NCI-H1105 (cell line): ENCODE results near the gene GRAMD4.

Source experiments
- DNase-seq: peaks from one replicate; lab custom pipeline; 2025; lab: John Stamatoyannopoulos, UW

Gene GRAMD4, protein sequence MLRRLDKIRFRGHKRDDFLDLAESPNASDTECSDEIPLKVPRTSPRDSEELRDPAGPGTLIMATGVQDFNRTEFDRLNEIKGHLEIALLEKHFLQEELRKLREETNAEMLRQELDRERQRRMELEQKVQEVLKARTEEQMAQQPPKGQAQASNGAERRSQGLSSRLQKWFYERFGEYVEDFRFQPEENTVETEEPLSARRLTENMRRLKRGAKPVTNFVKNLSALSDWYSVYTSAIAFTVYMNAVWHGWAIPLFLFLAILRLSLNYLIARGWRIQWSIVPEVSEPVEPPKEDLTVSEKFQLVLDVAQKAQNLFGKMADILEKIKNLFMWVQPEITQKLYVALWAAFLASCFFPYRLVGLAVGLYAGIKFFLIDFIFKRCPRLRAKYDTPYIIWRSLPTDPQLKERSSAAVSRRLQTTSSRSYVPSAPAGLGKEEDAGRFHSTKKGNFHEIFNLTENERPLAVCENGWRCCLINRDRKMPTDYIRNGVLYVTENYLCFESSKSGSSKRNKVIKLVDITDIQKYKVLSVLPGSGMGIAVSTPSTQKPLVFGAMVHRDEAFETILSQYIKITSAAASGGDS

DNA sequence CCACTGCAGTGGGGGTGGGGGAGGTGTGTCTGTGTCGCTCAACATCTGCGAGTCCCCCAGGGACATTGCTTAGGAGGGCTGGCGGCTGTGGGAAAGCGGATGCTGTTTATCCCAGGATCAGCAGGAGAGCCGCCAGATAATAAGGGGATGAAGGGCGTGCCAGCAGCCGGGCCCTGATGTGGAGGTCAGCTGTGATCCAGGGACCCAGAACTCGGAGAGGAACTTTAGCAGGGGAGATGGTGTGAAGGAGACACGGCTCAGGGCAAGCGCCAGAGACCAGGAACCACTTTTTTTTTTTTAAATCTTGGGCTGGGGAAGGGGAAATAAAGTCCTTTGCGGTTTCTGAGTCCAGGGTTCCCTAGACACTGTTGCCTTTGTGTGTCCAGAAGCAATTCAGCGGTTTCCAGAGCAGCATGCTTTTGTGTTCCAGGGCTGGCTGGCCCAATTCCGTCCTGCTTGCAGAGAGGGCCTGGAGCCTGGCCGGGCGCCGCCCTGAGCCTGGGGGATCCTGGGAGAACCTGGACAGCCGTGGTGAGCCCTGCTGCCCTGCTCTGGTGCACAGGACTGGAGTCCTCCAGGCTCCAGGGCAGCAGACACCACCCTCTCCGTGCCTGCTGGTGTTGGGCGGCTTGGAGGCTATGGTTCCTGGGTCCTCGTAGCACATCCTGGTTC, at the start of gene GRAMD4:
GRAMD4 (plus strand) TSS at position 557 of the 672 bp plus-strand sequence. CDS start 6,414 bp downstream, outside the sequence.
- DNase-seq, result peak; percentile 34

DNA sequence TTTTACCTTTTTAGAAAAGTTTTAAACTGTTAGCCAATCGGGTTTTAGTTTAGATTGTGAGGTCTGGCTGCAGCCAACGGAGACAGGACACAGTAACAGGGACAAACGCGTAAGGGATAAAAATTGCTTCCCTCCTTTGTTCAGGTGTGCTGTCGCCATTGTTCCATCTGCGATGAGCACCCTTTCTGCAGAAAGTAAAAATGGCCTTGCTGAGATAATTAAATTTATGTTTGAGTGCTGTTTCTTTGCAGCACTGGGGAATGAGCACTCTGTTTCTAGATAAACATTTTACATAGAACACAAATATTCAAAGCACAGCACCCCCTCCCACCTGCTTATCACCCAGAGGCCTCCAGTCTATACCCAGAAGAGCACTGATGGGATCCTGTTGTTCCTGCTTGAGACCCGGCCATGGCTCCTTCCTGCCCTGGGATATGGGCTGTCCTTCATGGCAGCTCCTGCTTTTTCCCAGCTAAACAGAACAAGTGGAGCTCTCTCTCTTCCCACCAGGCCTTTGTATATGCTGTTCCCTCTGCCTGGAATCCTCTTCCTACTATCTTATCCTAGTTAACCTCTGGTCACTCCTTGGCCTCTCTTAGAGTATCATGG, 48.4 kb upstream of the GRAMD4 start:
- DNase-seq, result no peak

DNA sequence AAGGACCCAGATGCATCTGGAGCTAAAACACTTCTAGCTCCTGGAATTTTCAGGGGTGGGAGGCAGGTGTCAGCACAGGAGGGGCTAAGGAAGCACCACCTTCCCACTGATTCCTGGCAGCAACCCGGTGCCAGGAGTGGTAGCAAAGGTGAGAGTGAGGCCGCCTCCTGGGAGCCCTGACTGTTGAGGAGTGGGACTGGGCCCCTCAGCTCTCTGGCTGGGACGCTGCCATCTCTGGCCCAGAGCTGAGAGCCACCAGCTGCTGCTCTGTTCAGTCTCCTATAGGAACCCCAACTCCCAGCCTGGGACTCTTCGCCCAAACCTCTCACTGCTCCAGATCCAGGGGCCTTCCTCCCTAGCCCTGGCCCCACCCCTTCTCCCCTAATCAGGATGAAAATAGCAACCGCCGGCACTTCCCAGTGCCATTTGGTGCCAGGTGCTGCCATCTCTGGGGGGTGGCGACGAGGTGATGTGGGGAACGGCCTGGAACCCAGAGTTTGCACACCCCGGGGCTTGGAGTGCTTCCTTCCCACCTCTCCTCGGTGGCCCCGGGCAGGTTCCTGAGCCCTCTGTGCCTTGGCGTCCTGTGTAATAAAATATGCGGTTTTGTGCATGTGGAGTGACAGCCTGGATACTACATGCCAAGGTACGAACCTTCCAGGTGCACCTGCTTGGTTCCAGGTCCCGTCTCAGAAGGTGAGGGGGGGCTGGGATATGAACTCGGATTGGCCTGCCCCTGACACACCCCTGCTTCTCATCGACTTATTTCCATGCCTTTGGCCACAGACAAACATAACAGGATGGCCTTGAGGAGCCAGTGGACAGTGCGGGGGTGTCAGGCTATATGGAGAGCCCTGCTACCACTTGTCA, 47.0 kb upstream of the GRAMD4 start:
- no peak for DNase-seq

DNA sequence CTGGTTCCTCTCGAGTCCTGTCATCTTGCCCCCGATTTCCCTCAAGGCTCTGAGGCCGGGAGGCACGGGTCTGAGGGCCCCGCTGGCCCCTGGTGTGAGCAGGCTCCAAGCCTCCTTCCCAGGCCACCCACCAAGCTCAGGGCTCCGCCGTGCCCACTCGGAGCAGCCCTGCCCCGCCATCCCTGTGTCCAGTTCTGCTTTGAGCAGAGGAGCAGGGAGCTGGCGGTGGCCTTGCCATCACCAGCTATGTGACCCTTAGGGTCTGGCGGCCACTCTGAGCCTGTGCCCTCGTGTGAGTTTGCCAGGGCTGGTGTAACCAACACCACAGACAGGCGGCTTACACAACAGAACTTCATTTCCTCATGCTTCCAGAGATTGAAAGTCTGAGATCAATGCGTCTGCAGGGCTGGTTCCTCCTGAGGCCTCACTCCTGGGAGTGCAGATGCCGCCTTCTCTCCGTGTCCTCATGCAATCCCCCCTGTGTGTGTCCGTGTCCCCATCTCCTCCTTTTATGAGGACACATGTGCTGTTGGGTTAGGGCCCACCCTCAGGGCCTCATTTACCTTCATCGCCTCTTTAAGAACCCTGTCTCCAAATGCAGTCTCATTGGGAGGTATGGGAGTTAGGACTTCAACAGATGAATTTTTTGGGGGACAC, 46.3 kb upstream of the GRAMD4 start:
- no peak for DNase-seq

DNA sequence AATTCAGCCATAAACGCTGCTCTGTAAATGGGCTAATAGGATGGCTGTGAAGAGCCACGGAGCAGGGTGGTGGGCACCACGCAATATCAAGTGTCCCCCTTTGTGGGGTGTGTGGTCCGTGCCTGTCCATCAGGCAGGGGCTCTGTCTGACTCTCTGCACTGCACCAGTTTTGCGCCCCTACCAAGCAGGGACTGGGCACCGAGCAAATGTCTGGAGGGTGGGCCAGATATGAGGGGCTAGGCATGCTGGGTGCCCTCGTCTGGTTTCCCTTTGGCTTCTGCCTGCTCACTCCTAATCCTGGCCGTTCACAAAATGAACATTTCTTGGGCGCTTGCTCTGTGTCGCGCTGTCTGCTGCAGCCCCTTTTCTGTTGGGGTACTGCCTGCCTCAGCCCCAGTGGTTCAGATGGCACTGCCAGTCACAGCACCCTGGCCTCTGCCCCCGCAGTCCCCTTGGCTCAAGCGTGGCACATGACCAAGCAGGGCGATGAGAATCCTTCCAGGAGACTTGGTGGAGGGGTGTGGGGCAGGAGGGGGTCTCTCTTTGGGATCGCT, 45.7 kb upstream of the GRAMD4 start:
- DNase-seq, result no peak

DNA sequence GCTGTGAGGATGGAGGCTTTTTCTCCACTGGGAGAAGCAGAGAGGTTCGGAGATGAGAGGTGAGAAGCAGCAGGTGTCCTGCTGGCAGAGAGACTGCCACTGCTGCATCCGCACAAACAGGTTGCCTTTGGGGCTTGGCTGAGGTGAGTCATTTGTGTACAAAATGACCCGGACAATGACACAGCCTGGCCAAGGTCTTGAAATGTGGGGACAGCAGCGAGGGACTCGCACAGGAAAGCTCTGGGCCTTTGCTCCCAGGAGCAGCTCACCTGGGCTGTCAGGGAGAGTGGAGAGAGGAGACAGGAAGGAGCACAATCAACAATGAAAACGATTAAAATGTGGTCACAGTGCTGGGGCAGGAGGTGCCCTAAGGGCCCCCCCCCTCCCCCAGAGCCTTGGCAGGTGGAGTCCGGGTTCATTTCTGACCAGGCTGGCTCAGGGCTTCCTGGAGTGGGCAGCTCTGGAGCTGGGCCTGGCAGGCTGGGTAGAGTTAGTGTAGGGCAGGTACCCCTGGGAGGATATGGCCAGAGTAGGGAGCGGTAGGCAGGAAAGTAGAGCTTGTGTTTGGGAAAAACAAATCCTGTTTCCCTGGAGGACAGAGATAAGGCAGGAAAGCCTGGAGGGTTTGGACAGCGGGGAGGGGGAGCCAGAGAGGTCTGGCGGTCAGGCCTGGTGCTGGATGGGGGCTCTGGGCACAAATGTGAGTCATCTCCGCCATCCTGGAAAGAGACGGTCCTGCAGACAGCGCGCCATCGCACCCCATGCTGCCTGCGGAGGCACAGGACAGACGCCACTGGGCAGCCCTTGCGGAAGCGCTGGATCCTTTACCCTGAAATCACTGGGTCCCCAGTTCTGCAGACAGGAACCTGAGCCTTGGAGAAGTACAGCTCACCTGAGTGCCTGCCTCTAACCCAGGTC, 44.9 kb upstream of the GRAMD4 start:
- no peak for DNase-seq

DNA sequence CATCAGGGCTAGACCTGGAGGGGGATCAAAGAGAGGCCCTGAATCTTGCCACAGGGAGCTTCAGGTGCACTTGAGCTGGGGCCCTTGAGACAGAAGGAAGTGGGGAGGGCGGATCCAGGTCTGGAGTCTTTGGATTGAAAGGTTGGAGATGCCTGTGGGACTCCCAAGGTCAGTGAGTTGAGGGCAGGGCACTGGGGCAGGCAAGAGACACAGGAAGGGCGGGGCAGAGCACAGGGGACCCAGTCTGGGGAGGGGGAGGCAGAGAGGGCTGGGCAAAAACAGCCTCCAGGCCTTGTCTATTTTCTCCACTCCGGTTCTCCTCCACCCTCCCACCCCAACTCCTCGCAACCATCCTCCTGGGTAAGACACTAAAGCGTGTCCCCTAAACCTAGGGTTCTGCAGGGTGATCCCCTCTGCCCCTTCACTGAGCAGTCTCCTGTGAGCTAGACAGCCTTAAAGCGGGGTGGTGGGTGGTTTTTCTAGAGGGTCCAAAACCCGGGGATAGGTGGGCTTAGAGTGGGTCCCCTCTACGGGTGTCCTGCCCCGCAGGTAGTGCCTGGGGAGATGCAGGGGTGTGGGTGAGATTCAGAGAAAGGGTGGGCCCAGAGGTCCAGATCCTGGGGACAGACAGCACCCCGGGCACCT, 44.2 kb upstream of the GRAMD4 start:
- DNase-seq, result no peak

DNA sequence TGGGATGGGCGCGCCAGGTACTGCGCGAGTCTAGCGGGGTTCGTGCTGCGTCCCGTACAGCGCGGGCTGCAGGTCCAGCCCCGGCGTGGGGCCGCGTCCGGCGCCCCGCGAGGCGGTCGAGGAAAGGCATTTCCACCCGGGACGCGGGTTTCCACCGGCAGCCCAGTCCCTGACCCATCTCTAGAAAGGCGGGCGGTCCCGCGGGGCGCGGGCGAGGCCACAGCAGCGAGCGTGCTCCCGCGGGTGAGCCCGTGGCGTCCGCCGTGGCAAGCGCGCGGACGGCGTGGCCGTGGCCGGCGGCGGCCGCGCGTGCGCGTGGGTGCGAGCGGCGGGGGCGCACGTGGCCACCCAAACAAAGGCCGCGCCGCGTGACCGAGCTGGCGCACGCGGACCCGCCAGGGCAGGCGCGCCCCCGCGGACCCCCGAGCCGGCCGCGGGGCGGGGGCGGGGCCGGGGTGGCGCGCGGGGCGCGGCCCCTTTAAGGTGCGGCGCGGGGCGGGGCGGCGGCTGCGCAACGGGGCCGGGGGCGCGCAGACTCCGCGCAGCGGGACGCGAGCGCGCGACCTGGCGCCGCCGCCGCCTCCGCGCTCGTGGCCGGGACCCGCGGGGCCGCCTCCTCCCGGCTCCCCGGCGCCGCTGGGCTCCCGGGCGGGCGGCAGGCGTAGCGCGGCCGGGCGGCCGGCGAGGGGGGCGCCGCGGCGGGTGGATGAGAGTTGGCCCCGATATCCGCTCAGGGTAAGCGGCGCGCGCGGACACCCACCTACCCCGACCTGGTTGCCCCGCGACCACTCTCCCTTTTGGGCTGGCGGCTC, 43.4 kb upstream of the GRAMD4 start:
- peak; percentile 26 for DNase-seq

DNA sequence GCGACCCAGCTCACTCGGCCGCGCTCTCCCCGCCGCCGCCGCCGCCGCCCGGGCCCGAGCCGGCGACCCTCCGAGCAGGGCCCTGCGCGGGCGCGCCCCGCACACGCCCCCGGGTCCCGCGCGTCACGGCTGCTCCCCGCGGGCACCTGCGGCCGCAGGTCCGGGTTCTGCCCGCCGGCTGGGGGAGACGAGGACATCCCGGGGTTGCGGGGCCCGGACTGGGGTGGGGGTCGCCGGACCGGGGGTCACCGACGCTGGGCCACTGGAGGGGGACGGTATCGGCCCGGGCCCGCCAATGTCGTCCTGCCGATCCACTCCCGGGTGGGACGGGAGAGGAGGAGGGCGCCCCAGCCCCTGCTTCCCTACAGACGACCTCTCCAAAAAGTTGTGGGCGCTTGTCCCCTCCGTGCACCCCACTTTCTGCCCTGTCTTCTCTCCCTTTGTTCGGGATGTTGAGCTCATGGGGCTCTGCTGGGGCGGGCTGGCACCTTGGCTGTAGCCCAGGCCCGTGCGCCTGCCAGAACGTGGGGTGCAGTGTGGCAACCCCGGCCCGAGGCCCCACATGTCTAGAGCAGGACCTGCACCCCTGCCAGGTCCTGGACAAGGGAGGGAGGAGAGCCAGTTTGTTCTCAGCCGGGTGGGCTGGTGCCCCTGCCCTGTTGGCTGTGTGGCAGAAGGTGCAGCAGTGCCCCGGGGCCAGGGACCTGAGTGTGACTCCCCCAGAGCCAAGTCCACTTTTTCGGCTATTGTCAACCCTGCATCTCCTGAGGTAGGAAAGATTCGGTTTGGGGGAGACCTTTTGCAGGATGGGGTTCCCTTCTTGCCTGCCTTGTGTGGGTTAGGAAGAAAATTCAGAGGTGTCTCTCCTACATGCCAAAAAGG, 42.6 kb upstream of the GRAMD4 start:
- no peak for DNase-seq

DNA sequence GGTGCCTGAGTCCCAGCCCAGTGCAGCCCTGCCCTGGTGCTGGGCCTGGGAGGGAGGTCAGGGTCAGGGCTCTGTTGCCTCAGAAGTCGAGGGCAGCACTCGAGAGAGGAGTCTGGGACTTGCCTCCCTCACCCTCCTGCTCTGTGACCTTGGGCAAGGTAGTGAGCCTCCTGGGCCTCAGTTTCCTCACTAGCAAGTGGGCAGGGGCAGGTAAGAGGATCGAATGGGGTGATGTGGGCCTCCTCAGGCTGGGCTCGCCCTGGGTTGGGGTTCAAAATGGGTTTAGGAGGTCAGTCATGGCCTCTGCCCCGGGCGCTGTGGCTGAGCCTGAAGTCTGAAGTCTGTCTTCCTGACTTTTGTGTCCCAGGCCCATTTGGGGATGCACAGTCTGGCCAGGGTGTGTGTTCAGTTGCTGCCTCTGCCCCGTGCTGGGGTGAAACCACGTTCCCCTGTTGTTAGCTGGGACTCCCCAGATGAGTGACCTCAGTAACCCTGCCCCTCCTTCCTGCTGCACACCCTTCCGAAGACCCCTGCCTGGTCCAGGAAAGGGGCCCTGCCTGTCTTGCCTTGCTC, 41.8 kb upstream of the GRAMD4 start:
- DNase-seq, result no peak

DNA sequence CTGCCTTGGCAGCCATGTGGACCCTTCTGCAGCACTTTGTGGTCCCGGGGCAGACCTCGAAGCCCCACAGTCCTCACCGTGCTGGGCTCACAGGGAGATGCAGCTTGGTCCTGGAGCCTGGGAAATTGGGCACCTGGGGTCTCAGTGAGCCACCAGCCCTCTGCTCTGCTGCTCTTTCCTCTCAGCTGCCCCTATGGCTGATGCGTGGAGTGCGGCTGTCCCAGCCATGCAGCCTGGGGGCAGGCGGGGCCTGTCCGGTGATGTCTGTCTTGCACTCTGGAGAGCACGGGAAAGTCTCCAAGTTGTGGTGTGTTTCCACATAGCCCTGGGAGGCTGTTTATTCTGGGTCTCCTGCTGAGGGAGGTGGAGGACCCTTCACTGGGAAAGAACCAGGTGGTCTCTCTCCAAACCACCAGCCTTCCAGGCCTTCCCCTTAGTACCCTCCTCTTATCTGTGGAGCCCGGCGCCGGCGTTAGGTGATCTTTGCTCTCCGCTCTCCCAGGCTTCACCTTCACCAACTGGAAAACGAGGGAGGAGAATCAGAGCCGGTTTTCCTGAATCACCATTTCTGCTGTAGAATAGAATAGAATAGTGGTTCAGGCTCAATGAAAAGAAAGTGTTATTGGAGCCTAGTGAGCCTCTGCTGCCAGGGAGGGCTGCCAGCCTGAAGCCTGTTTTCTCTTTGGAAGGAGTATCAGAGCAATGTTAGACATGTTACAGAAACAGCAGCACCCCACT, 41.2 kb upstream of the GRAMD4 start:
- DNase-seq, result no peak

DNA sequence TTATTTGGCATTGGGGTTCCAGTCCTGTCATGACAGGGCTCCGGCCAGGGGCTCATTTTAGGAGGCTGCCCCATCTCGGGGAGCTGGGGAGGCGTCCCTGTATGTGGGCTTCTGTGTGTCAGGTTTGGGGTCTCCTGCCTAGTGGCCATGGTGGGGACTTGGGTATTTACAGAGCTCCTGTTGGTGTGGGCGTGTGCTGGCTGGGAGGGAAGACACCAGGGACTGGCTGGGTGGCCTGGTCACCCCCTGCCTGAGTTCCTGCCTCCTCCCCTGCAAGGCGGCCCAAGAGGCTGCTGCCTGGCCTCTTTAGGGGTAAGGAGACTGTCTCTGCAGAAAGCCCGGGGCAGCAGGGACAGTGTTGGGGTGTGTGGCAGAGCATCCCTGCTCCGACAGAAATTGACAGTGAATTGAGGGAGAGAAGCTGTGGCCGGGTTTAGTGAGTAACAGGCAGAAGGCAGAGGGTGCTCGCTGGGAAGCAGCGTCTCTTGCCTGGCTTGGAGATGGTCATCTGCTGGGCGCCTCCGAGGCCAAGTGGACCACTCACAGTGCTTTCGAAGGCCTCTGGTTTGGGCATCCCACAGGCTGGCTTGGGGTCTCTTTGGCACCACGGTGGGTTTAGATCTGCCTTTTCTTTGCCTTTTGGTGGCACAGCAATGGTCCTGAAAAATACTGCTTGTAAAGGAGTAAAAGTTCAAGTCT, 40.3 kb upstream of the GRAMD4 start:
- no peak for DNase-seq

DNA sequence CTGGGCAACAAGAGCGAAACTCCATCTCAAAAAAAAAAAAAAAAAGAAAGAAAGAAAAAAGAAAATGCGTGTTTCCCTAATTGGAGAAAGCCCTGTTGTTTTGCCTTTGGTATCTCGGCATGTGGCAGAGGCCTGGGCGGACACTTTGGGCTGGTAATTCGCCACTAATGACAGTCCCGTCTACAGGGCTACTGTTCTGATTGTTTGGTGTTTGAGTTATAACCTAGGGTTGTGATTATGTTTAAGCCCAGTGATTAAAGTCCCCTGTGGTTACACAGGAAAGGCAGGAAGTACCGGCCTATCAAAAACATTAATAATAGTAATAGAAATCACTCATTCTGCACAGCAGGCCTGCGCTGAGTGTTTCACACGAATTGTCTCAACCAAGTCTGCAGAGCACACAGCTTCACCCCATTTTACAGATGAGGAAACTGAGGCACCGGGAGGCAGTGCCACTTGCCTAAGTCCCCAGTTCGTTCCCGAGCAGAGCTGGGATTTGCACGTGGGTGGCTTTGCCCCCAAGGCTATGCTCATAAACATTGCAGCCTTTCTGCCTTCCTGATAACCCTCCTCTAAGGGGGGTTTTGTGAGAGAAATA, 39.1 kb upstream of the GRAMD4 start:
- no peak for DNase-seq

DNA sequence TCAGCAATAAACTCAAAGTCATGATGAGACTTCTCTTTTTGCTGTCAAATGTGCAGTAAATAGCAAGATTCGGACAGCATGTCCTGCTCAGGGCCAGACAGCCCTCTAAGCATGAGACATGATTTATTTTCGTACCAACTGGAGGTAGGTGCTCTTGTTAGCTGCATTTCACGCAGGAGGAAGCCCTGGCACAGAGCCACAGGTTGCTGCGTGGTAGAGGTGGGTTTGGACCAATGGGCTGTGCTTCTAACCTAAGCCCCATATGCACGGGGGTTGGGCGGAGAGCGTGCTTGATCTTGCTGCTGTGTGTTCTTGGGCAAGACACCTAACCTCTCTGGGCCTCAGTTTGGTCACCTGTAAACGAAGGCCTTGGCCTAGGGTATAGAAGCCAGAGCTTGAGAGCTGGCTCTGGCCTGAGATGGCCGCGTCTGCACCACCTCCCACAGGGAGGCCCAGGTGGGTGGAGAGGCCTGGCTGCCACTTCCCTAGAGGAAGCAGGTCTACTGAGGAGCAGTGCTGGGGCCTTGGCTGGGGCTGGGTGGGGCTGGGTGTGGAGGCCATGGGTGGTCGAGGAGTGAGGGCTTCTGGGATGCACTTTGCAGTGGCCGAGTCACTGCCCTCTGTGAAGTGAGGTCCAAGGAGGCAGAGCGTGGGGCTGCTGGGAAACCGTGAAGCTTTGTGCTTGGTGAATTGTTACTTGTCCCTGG, 38.5 kb upstream of the GRAMD4 start:
- no peak for DNase-seq
